ENCODE measurements around the gene BEAN1. TPM values are rescaled to one million over a fixed set of nuclear protein-coding genes. Genes with fewer than 3 reads are reported as not detected.

The BEAN1 gene
- total and polyA plus RNA-seq, 9 of the 15 experiments (the other 6 are each of a cell fraction or from before 2014, with no cell fraction given): not detected

DNA sequence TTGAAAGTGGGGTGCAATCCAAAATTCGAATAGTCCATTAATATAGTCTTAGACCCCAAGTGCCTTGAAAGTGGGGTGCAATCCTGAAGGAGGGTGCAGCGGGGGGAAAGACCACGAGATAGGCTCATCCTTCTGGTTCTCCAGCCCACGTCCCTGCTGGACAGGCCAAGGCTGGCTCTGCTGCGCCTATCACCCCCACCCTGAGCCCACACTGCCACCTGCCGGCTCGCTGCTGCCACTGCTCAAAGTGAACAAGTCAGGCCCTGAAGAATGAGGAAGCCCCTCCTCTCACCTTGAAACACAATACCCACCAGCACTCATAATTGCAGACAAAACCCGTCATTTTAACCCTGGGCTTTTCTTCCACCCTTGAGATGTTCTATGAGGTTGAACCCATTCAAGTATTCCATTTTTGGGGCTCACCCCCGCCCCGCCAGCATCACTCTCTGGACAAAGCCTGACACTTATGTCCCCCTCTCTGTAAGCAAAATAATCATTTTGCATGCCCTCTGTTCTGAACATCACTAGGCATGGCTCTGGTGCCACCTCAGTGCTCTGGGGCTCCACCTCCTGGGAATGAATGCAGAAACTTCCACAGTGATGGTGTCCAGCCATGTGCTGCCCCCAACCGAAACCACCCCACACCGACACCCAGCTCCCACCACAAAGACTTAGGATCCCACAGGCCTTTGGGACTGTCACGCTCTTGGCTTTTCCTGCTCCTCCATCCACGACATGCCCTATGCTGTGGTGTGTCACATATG is 56.8 kb downstream of the BEAN1 start (continued):
- no peak for TF ChIP-seq CGGBP1 (CRISPR knock-in tag; IDR thresholded peaks at IDR 0.05)
- TF ChIP-seq MTA2 (IDR thresholded peaks at IDR 0.05; ENCODE audit: low read depth): no peak
- TF ChIP-seq, protein P1, sequence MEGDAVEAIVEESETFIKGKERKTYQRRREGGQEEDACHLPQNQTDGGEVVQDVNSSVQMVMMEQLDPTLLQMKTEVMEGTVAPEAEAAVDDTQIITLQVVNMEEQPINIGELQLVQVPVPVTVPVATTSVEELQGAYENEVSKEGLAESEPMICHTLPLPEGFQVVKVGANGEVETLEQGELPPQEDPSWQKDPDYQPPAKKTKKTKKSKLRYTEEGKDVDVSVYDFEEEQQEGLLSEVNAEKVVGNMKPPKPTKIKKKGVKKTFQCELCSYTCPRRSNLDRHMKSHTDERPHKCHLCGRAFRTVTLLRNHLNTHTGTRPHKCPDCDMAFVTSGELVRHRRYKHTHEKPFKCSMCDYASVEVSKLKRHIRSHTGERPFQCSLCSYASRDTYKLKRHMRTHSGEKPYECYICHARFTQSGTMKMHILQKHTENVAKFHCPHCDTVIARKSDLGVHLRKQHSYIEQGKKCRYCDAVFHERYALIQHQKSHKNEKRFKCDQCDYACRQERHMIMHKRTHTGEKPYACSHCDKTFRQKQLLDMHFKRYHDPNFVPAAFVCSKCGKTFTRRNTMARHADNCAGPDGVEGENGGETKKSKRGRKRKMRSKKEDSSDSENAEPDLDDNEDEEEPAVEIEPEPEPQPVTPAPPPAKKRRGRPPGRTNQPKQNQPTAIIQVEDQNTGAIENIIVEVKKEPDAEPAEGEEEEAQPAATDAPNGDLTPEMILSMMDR (IDR thresholded peaks at IDR 0.05 in 2 of 3, conservative IDR thresholded peaks at IDR 0.05 in 1 of 3; ENCODE audit: insufficient read depth in 2 of 3, low read depth in 1 of 3, low read length in 3 of 3): peak; percentile 96 to 98 (median 96)
- no peak for TF ChIP-seq ZNF830 (CRISPR knock-in tag; IDR thresholded peaks at IDR 0.05)
- TF ChIP-seq DACH1 (IDR thresholded peaks at IDR 0.05; ENCODE audit: partially characterized antibody): no peak
- no peak for TF ChIP-seq L3MBTL2 (IDR thresholded peaks at IDR 0.05)
- no peak for TF ChIP-seq FOXK2 (conservative IDR thresholded peaks at IDR 0.05 in 1 of 2, IDR thresholded peaks at IDR 0.05 in 1 of 2; ENCODE audit: low read depth in 2 of 2)
- TF ChIP-seq ZNF644 (tag; IDR thresholded peaks at IDR 0.05; ENCODE audit: low read depth): no peak
- TF ChIP-seq, protein P2, sequence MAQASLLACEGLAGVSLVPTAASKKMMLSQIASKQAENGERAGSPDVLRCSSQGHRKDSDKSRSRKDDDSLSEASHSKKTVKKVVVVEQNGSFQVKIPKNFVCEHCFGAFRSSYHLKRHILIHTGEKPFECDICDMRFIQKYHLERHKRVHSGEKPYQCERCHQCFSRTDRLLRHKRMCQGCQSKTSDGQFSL (CRISPR knock-in tag; IDR thresholded peaks at IDR 0.05): peak; percentile 100
- TF ChIP-seq, protein P2 (tag; IDR thresholded peaks at IDR 0.05): peak in 1 of 2 experiments; percentile 95; a peak in 2 of 4 replicates
- TF ChIP-seq, protein P3, sequence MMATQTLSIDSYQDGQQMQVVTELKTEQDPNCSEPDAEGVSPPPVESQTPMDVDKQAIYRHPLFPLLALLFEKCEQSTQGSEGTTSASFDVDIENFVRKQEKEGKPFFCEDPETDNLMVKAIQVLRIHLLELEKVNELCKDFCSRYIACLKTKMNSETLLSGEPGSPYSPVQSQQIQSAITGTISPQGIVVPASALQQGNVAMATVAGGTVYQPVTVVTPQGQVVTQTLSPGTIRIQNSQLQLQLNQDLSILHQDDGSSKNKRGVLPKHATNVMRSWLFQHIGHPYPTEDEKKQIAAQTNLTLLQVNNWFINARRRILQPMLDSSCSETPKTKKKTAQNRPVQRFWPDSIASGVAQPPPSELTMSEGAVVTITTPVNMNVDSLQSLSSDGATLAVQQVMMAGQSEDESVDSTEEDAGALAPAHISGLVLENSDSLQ (IDR thresholded peaks at IDR 0.05): no peak
- no peak for TF ChIP-seq SMARCB1 (IDR thresholded peaks at IDR 0.05; ENCODE audit: insufficient read length, low read depth)
- TF ChIP-seq POLR2G (IDR thresholded peaks at IDR 0.05; ENCODE audit: low read depth, low read length): no peak
- no peak for TF ChIP-seq NR0B1 (IDR thresholded peaks at IDR 0.05; ENCODE audit: partially characterized antibody)

All from K562 (cell line).